ENCODE data around the gene RSRC2. TPM values are rescaled to one million over a fixed set of nuclear protein-coding genes. Genes with fewer than 3 reads are reported as not detected.
"Not testable (repeated sequence)": the region's sequence is repeated elsewhere in the genome, so short reads cannot be mapped to it uniquely, and the experiment has no call there.

RSRC2 gene
- total RNA-seq, 1 experiment from 2014 or later = 64.9 TPM

DNA sequence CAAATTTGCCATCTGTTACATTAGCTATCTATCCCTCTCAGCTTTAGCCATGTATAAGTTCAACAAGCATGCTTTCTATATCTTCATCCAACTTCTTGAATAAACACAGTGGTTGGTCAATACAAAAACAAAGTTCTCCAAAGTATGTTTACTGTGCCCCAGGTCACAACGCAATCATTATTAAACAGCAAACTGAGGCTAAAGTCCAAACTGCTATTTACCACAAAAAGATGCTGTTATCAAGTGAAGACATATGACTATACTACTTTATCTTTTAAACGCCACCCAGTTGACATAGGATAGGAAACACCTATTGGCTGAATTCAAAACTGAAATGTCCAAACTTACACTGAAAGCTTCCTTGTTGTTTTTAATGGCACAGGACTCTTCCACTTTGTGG is 37.7 kb downstream of the RSRC2 start:
- Histone ChIP-seq H4K20me1 (ENCODE audit: control insufficient read depth, insufficient read depth, insufficient read length) (no peaks in the 10 kb centered on the region), H3K23ac (ENCODE audit: insufficient read length, low read depth, low read length) (no peak overlapping the region), H3K27ac (ENCODE audit: insufficient read length, low read depth, low read length) (no peak overlapping the region), H4K5ac (ENCODE audit: insufficient read length, low read depth, low read length) (no peak overlapping the region), H2BK120ac (ENCODE audit: low read depth, low read length, poor library complexity, severe bottlenecking) (no peak overlapping the region), H3K79me2 (ENCODE audit: insufficient read depth, low read length) (no peaks in the 10 kb centered on the region), H3K9ac (ENCODE audit: extremely low read depth, insufficient read length, low read length) (no peak overlapping the region), H3K4me1 (ENCODE audit: insufficient read depth, low read length) (no peaks in the 10 kb centered on the region), H4K8ac (replicated peaks; ENCODE audit: insufficient read length, low read depth, low read length) (no peak overlapping the region), H3K9me3 (ENCODE audit: control insufficient read depth, low read depth, low read length) (no peaks in the 10 kb centered on the region), H3K23me2 (ENCODE audit: insufficient read length, low read depth, low read length, poor library complexity, severe bottlenecking) (no peaks in the 10 kb centered on the region), H3K14ac (ENCODE audit: insufficient read depth, low read length) (no peak overlapping the region), H2AFZ (ENCODE audit: low read length) (no peak overlapping the region), H3K18ac (ENCODE audit: insufficient read length, low read depth, low read length) (no peak overlapping the region), H4K91ac (ENCODE audit: insufficient read length, low read depth, low read length) (no peak overlapping the region), H2AK5ac (ENCODE audit: insufficient read length, low read length) (no peak overlapping the region), H2BK5ac (ENCODE audit: insufficient read length, low read length) (no peak overlapping the region), H2BK20ac (ENCODE audit: low read depth, low read length, poor library complexity, severe bottlenecking) (no peak overlapping the region), H3T11ph (ENCODE audit: low read length) (no peak overlapping the region), H3K4me2 (ENCODE audit: insufficient read depth, insufficient read length, low read length) (no peak overlapping the region), H3K27me3 (ENCODE audit: insufficient read depth, low read length) (no peaks in the 10 kb centered on the region), H3K4ac (ENCODE audit: low read depth, low read length) (no peak overlapping the region), H2BK15ac (ENCODE audit: low read depth, low read length) (no peak overlapping the region), H3K56ac (ENCODE audit: insufficient read length, low read depth, low read length) (no peak overlapping the region), H2BK12ac (ENCODE audit: insufficient read length, low read depth, low read length) (no peak overlapping the region), H3K79me1 (ENCODE audit: insufficient read depth, low read depth, low read length, poor library complexity, severe bottlenecking) (peaks cover 3% of the 10 kb centered on the region)
- Mint-ChIP-seq H3K27me3 (ENCODE audit: low read depth) (no peaks in the 10 kb centered on the region), H3K36me3 (ENCODE audit: insufficient read depth in 1 of 3, low read depth in 3 of 3) (peaks cover 43 to 80% (median 72%) of the 10 kb centered on the region in 3 experiments; a peak in 6 of 7 replicates), H3K4me1 (no peaks in the 10 kb centered on the region), H3K27ac (no peak overlapping the region), H3K9me3 (no peaks in the 10 kb centered on the region), H3K4me3 (no peak overlapping the region)
- no CpG with 5 or more reads among the region's 2 CpGs for WGBS (ENCODE audit: extremely low coverage, insufficient read length, low lambda C conversion rate)
- TF ChIP-seq, protein P1, sequence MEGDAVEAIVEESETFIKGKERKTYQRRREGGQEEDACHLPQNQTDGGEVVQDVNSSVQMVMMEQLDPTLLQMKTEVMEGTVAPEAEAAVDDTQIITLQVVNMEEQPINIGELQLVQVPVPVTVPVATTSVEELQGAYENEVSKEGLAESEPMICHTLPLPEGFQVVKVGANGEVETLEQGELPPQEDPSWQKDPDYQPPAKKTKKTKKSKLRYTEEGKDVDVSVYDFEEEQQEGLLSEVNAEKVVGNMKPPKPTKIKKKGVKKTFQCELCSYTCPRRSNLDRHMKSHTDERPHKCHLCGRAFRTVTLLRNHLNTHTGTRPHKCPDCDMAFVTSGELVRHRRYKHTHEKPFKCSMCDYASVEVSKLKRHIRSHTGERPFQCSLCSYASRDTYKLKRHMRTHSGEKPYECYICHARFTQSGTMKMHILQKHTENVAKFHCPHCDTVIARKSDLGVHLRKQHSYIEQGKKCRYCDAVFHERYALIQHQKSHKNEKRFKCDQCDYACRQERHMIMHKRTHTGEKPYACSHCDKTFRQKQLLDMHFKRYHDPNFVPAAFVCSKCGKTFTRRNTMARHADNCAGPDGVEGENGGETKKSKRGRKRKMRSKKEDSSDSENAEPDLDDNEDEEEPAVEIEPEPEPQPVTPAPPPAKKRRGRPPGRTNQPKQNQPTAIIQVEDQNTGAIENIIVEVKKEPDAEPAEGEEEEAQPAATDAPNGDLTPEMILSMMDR (conservative IDR thresholded peaks at IDR 0.05) = no peak
- DNase-seq = no peak

DNA sequence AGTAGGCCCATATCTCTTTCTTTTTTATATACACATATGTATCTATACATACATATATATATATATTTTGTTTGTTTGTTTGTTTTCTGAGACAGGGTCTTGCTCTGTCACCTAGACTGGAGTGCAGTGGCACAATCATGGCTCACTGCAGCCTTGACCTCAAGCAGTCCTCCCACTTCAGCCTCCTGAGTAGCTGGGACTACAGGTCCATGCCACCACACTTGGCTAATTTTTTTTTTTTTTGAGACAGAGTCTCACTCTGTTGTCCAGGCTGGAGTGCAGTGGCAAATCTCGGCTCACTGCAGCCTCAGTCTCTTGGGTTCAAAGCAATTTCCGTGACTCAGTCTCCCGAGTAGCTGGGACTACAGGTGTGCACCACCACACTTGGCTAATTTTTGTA is 38.9 kb downstream of the RSRC2 start:
- H3K79me2 ChIP-seq (ENCODE audit: insufficient read depth, low read length); H2BK5ac ChIP-seq (ENCODE audit: insufficient read length, low read length); H3K27ac ChIP-seq (ENCODE audit: insufficient read length, low read depth, low read length); H3K23me2 ChIP-seq (ENCODE audit: insufficient read length, low read depth, low read length, poor library complexity, severe bottlenecking); H3K27me3 ChIP-seq (ENCODE audit: insufficient read depth, low read length); H2BK120ac ChIP-seq (ENCODE audit: low read depth, low read length, poor library complexity, severe bottlenecking); H4K5ac ChIP-seq (ENCODE audit: insufficient read length, low read depth, low read length); H3K9me3 ChIP-seq (ENCODE audit: control insufficient read depth, low read depth, low read length); H3K23ac ChIP-seq (ENCODE audit: insufficient read length, low read depth, low read length); H3K56ac ChIP-seq (ENCODE audit: insufficient read length, low read depth, low read length); H2BK15ac ChIP-seq (ENCODE audit: low read depth, low read length); DNase-seq; H4K20me1 ChIP-seq (ENCODE audit: control insufficient read depth, insufficient read depth, insufficient read length); H3K4me3 Mint-ChIP-seq; H3K9me3 Mint-ChIP-seq; H4K91ac ChIP-seq (ENCODE audit: insufficient read length, low read depth, low read length); H3K4ac ChIP-seq (ENCODE audit: low read depth, low read length); H2BK12ac ChIP-seq (ENCODE audit: insufficient read length, low read depth, low read length); H3T11ph ChIP-seq (ENCODE audit: low read length); H3K27ac Mint-ChIP-seq; H3K4me1 ChIP-seq (ENCODE audit: insufficient read depth, low read length); H4K8ac ChIP-seq (replicated peaks; ENCODE audit: insufficient read length, low read depth, low read length); H3K4me1 Mint-ChIP-seq; H3K18ac ChIP-seq (ENCODE audit: insufficient read length, low read depth, low read length); H2AFZ ChIP-seq (ENCODE audit: low read length); H3K79me1 ChIP-seq (ENCODE audit: insufficient read depth, low read depth, low read length, poor library complexity, severe bottlenecking); H3K9ac ChIP-seq (ENCODE audit: extremely low read depth, insufficient read length, low read length); H2BK20ac ChIP-seq (ENCODE audit: low read depth, low read length, poor library complexity, severe bottlenecking); H3K4me2 ChIP-seq (ENCODE audit: insufficient read depth, insufficient read length, low read length); H3K14ac ChIP-seq (ENCODE audit: insufficient read depth, low read length); H3K27me3 Mint-ChIP-seq (ENCODE audit: low read depth); H2AK5ac ChIP-seq (ENCODE audit: insufficient read length, low read length): not testable (repeated sequence)
- peaks cover 49 to 86% (median 79%) of the 10 kb centered on the region in 3 experiments; a peak in 6 of 7 replicates for H3K36me3 Mint-ChIP-seq (ENCODE audit: insufficient read depth in 1 of 3, low read depth in 3 of 3)
- no CpG with 5 or more reads among the region's 3 CpGs for WGBS (ENCODE audit: extremely low coverage, insufficient read length, low lambda C conversion rate)
